Astrocyte (in vitro differentiated cells and primary cell): ENCODE data around the gene LIN7A. TPM values are rescaled to one million over a fixed set of nuclear protein-coding genes. Genes with fewer than 3 reads are reported as not detected.

Experiments
- DNase-seq: peaks from one replicate; pipeline ENCODE4 v3.0.0-alpha.2; 2010; ENCODE audit warnings: low read depth
- FAIRE-seq: peaks from 2 replicates; lab custom pipeline; 2011; peaks lifted over from hg19 to GRCh38; lab: Jason Lieb, UNC
- H2AFZ ChIP-seq: 2 replicates; pipeline ENCODE4 v1.6.0; 2012; ENCODE audit warnings: low read depth, low read length, inconsistent platforms
- H3K27ac ChIP-seq: 2 replicates; pipeline ENCODE4 v1.5.1; 2011; ENCODE audit warnings: low read depth, low read length, inconsistent platforms
- H3K27me3 ChIP-seq: 2 replicates; pipeline ENCODE4 v1.6.0; 2011; ENCODE audit warnings: low read length, inconsistent platforms; ENCODE audit not compliant: insufficient read depth
- H3K36me3 ChIP-seq: 2 replicates; pipeline ENCODE4 v1.5.1; 2011; ENCODE audit warnings: low read length, inconsistent platforms; ENCODE audit not compliant: insufficient read depth
- H3K4me1 ChIP-seq: 2 replicates; pipeline ENCODE4 v1.5.1; 2011; ENCODE audit warnings: low read length, inconsistent platforms; ENCODE audit not compliant: insufficient read depth
- H3K4me2 ChIP-seq: 2 replicates; pipeline ENCODE4 v1.6.0; 2012; ENCODE audit warnings: low read length, inconsistent platforms
- H3K4me3 ChIP-seq: 2 replicates; pipeline ENCODE4 v1.5.1; 2011; ENCODE audit warnings: low read depth, mild to moderate bottlenecking, low read length, inconsistent platforms; ENCODE audit not compliant: insufficient read depth
- H3K79me2 ChIP-seq: 2 replicates; pipeline ENCODE4 v1.6.0; 2012; ENCODE audit warnings: mild to moderate bottlenecking, low read length, inconsistent platforms; ENCODE audit not compliant: insufficient read depth
- H3K9ac ChIP-seq: 2 replicates; pipeline ENCODE4 v1.6.0; 2012; ENCODE audit warnings: mild to moderate bottlenecking, low read length, inconsistent platforms
- H3K9me3 ChIP-seq: 2 replicates; pipeline ENCODE4 v1.5.1; 2012; ENCODE audit warnings: low read depth, mild to moderate bottlenecking, low read length, inconsistent platforms; ENCODE audit not compliant: insufficient read depth
- H4K20me1 ChIP-seq: 2 replicates; pipeline ENCODE4 v1.6.0; 2012; ENCODE audit warnings: low read length, inconsistent platforms; ENCODE audit not compliant: insufficient read depth
- H3K27ac Mint-ChIP-seq: one replicate; pipeline ENCODE4 v1.8.0; 2021; ENCODE audit warnings: mild to moderate bottlenecking, mixed read lengths; ENCODE audit not compliant: unreplicated experiment
- H3K27me3 Mint-ChIP-seq: one replicate; pipeline ENCODE4 v1.8.0; 2021; ENCODE audit warnings: low read depth, mixed read lengths; ENCODE audit not compliant: unreplicated experiment
- H3K36me3 Mint-ChIP-seq: one replicate; pipeline ENCODE4 v1.8.0; 2021; ENCODE audit warnings: low read depth, mixed read lengths; ENCODE audit not compliant: unreplicated experiment
- H3K4me1 Mint-ChIP-seq: one replicate; pipeline ENCODE4 v1.8.0; 2021; ENCODE audit warnings: low read depth, mixed read lengths; ENCODE audit not compliant: unreplicated experiment
- H3K4me3 Mint-ChIP-seq: one replicate; pipeline ENCODE4 v1.8.0; 2021; ENCODE audit warnings: mild to moderate bottlenecking, moderate library complexity, mixed read lengths; ENCODE audit not compliant: unreplicated experiment
- H3K9me3 Mint-ChIP-seq: one replicate; pipeline ENCODE4 v1.8.0; 2021; ENCODE audit warnings: mild to moderate bottlenecking, mixed read lengths; ENCODE audit not compliant: unreplicated experiment
- EZH2 ChIP-seq: IDR thresholded peaks from 2 replicates; pipeline ENCODE4 v1.6.1; 2012; ENCODE audit warnings: mild to moderate bottlenecking, low read length, inconsistent platforms; ENCODE audit not compliant: insufficient read depth
- total RNA-seq: library from RNA; stranded (reverse); gene quantifications from 2 replicates; pipeline ENCODE4 v1.2.1, GENCODE V29; 2021
- TF ChIP-seq, protein P1 (sequence below): IDR thresholded peaks from 2 replicates; pipeline ENCODE4 v1.5.1; 2011; ENCODE audit warnings: low read depth, mild to moderate bottlenecking, inconsistent platforms, low read length, moderate library complexity; ENCODE audit not compliant: insufficient read depth

LIN7A gene
- total RNA-seq, 1 donor from 2014 or later: 1.6 TPM

DNA sequence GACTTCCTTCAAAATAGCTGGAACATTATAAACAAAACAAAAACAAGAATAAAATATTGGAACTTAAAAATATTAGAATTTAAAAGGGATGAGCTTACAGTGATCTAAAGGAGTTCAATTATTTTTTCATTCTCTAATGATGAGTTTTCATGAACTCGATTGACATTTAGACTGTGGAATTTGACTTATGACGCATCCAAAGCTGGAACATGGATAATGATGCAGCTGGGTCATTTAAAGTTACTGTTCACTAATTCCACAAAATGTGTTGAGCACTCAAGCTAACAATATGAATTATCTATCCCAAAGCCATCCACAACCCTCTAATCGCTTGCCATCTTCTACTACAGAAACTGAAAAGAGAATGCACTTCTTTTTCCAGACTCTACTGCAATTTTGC lies 42.5 kb downstream of the LIN7A start:
- no peak overlapping the region for H3K27ac Mint-ChIP-seq
- H3K79me2 ChIP-seq: no peaks in the 10 kb centered on the region
- TF ChIP-seq, protein P1, sequence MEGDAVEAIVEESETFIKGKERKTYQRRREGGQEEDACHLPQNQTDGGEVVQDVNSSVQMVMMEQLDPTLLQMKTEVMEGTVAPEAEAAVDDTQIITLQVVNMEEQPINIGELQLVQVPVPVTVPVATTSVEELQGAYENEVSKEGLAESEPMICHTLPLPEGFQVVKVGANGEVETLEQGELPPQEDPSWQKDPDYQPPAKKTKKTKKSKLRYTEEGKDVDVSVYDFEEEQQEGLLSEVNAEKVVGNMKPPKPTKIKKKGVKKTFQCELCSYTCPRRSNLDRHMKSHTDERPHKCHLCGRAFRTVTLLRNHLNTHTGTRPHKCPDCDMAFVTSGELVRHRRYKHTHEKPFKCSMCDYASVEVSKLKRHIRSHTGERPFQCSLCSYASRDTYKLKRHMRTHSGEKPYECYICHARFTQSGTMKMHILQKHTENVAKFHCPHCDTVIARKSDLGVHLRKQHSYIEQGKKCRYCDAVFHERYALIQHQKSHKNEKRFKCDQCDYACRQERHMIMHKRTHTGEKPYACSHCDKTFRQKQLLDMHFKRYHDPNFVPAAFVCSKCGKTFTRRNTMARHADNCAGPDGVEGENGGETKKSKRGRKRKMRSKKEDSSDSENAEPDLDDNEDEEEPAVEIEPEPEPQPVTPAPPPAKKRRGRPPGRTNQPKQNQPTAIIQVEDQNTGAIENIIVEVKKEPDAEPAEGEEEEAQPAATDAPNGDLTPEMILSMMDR: no peak
- TF ChIP-seq EZH2: no peak
- H3K27ac ChIP-seq: no peak overlapping the region
- DNase-seq (no peak), FAIRE-seq (no peak)
- no peak overlapping the region for H3K4me2 ChIP-seq
- H3K27me3 ChIP-seq: no peaks in the 10 kb centered on the region
- H3K9ac ChIP-seq: no peak overlapping the region
- no peaks in the 10 kb centered on the region for H3K36me3 ChIP-seq
- no peaks in the 10 kb centered on the region for H3K36me3 Mint-ChIP-seq
- no peak overlapping the region for H2AFZ ChIP-seq
- H4K20me1 ChIP-seq: no peaks in the 10 kb centered on the region
- H3K4me3 Mint-ChIP-seq: no peak overlapping the region
- H3K4me1 Mint-ChIP-seq: peaks cover 5% of the 10 kb centered on the region
- no peak overlapping the region for H3K4me3 ChIP-seq
- H3K4me1 ChIP-seq: no peaks in the 10 kb centered on the region
- H3K27me3 Mint-ChIP-seq: no peaks in the 10 kb centered on the region
- no peaks in the 10 kb centered on the region for H3K9me3 Mint-ChIP-seq
- no peaks in the 10 kb centered on the region for H3K9me3 ChIP-seq

- H3K79me2 ChIP-seq: no peaks in the 10 kb centered on the region
- FAIRE-seq (no peak), DNase-seq (peak; percentile 12)
- Mint-ChIP-seq H3K4me3 (no peak overlapping the region), H3K9me3 (no peaks in the 10 kb centered on the region), H3K27ac (no peak overlapping the region), H3K4me1 (peaks cover 5% of the 10 kb centered on the region), H3K27me3 (no peaks in the 10 kb centered on the region), H3K36me3 (no peaks in the 10 kb centered on the region)
- no peak overlapping the region for H3K9ac ChIP-seq
- H3K4me2 ChIP-seq: no peak overlapping the region
- no peaks in the 10 kb centered on the region for H4K20me1 ChIP-seq
- no peak overlapping the region for H3K4me3 ChIP-seq
- H3K4me1 ChIP-seq: no peaks in the 10 kb centered on the region
- no peak overlapping the region for H3K27ac ChIP-seq
- no peaks in the 10 kb centered on the region for H3K36me3 ChIP-seq
- TF ChIP-seq EZH2: no peak
- TF ChIP-seq, protein P1: no peak
- no peak overlapping the region for H2AFZ ChIP-seq
- no peaks in the 10 kb centered on the region for H3K27me3 ChIP-seq
- H3K9me3 ChIP-seq: no peaks in the 10 kb centered on the region
Observed at GRCh38 chr12:80894179-80894578, 43.6 kb downstream of the LIN7A start.

GRCh38 chr12:80892597-80893445 lies 44.9 kb downstream of the LIN7A start:
- no peak overlapping the region for H3K9ac ChIP-seq
- H3K4me2 ChIP-seq: peak overlapping the region; percentile 44
- no peak overlapping the region for H3K27ac Mint-ChIP-seq
- H3K27ac ChIP-seq: no peak overlapping the region
- peaks cover 5% of the 10 kb centered on the region for H3K4me1 Mint-ChIP-seq
- no peaks in the 10 kb centered on the region for H3K79me2 ChIP-seq
- TF ChIP-seq EZH2: no peak
- H3K36me3 Mint-ChIP-seq: no peaks in the 10 kb centered on the region
- DNase-seq (peak; percentile 74), FAIRE-seq (no peak)
- H3K4me3 Mint-ChIP-seq: no peak overlapping the region
- H3K9me3 ChIP-seq: no peaks in the 10 kb centered on the region
- H3K9me3 Mint-ChIP-seq: no peaks in the 10 kb centered on the region
- no peaks in the 10 kb centered on the region for H4K20me1 ChIP-seq
- H3K4me3 ChIP-seq: no peak overlapping the region
- H2AFZ ChIP-seq: no peak overlapping the region
- no peaks in the 10 kb centered on the region for H3K36me3 ChIP-seq
- no peaks in the 10 kb centered on the region for H3K27me3 ChIP-seq
- no peaks in the 10 kb centered on the region for H3K27me3 Mint-ChIP-seq
- no peaks in the 10 kb centered on the region for H3K4me1 ChIP-seq
